ENCODE data around the gene DNMT3L.
"Not testable (repeated sequence)": the region's sequence is repeated elsewhere in the genome, so short reads cannot be mapped to it uniquely, and the experiment has no call there.

Gene DNMT3L

GRCh38 chr21:44275041-44275440, 13.3 kb upstream of the DNMT3L start:
- DNase-seq, result no peak

- DNase-seq, result no peak
Observed at GRCh38 chr21:44273046-44273445, 11.3 kb upstream of the DNMT3L start.

- DNase-seq, result no peak
Observed at GRCh38 chr21:44272284-44272858, 10.7 kb upstream of the DNMT3L start.

GRCh38 chr21:44271558-44272283, 10.0 kb upstream of the DNMT3L start:
- no peak for DNase-seq

GRCh38 chr21:44269090-44269489, 7.4 kb upstream of the DNMT3L start:
- no peak for DNase-seq

- no peak for DNase-seq
Observed at GRCh38 chr21:44267655-44268142, 6.0 kb upstream of the DNMT3L start.

GRCh38 chr21:44265734-44266270, 4.1 kb upstream of the DNMT3L start:
- no peak for DNase-seq

- DNase-seq, result no peak
Observed at GRCh38 chr21:44263768-44264167, 2.1 kb upstream of the DNMT3L start.

- DNase-seq, result no peak
Observed at GRCh38 chr21:44263221-44263760, 1.6 kb upstream of the DNMT3L start.

GRCh38 chr21:44262338-44263056, 800 bp upstream of the DNMT3L start:
- DNase-seq, result no peak

GRCh38 chr21:44260791-44261631, 686 bp downstream of the DNMT3L start:
- no peak for DNase-seq

GRCh38 chr21:44260066-44260465, 1.6 kb downstream of the DNMT3L start:
- DNase-seq, result no peak

GRCh38 chr21:44259082-44259705, 2.5 kb downstream of the DNMT3L start:
- DNase-seq, result no peak

GRCh38 chr21:44258056-44258725, 3.5 kb downstream of the DNMT3L start:
- no peak for DNase-seq

GRCh38 chr21:44255511-44255981, 6.2 kb downstream of the DNMT3L start:
- no peak for DNase-seq

GRCh38 chr21:44253832-44254710, 7.6 kb downstream of the DNMT3L start:
- no peak for DNase-seq

- DNase-seq, result not testable (repeated sequence)
Observed at GRCh38 chr21:44249204-44250037, 12.3 kb downstream of the DNMT3L start.

- not testable (repeated sequence) for DNase-seq
Observed at GRCh38 chr21:44247904-44248303, 13.8 kb downstream of the DNMT3L start.

GRCh38 chr21:44243980-44244379, 17.7 kb downstream of the DNMT3L start:
- not testable (repeated sequence) for DNase-seq

Data from COR-L47 (cell line).